BE2C (cell line): ENCODE measurements around the gene OXA1L.
"Not testable (repeated sequence)": the region's sequence is repeated elsewhere in the genome, so short reads cannot be mapped to it uniquely, and the experiment has no call there.

Experiments
- DNase-seq: peaks from one replicate; pipeline ENCODE4 v3.0.0-alpha.2; 2020
- H3K27me3 ChIP-seq: fragments of 250-450 bp; sonication (Bioruptor Pico); 2 replicates; pipeline ENCODE4 v1.5.1; 2020; ENCODE audit warnings: mild to moderate bottlenecking
- H3K36me3 ChIP-seq: fragments of 250-450 bp; sonication (Bioruptor Pico); 2 replicates; pipeline ENCODE4 v1.5.1; 2020; ENCODE audit warnings: mild to moderate bottlenecking
- H3K4me1 ChIP-seq: fragments of 250-450 bp; sonication (Bioruptor Pico); 2 replicates; pipeline ENCODE4 v1.5.1; 2020
- H3K4me3 ChIP-seq: 2 replicates; pipeline ENCODE4 v1.5.1; 2011; ENCODE audit warnings: low read depth, low read length
- H3K9me3 ChIP-seq: fragments of 250-450 bp; sonication (Bioruptor Pico); 2 replicates; pipeline ENCODE4 v1.5.1; 2020
- CTCF ChIP-seq: IDR thresholded peaks from 2 replicates; pipeline ENCODE4 v1.5.1; 2012; ENCODE audit warnings: mild to moderate bottlenecking, low read depth, low read length

The OXA1L gene

GRCh38 chr14:22733829-22734228 lies 32.7 kb upstream of the OXA1L start:
- TF ChIP-seq CTCF: no peak
- H3K4me3 ChIP-seq: no peak overlapping the region

GRCh38 chr14:22735096-22735495 lies 31.4 kb upstream of the OXA1L start:
- Histone ChIP-seq H3K27me3 (peaks cover 18% of the 10 kb centered on the region), H3K4me1 (no peaks in the 10 kb centered on the region), H3K4me3 (no peak overlapping the region), H3K36me3 (no peaks in the 10 kb centered on the region), H3K9me3 (no peaks in the 10 kb centered on the region)
- DNase-seq: no peak
- no peak for TF ChIP-seq CTCF

More at GRCh38 chr14:22733829-22734228, 32.7 kb upstream of the OXA1L start:
- no peaks in the 10 kb centered on the region for H3K36me3 ChIP-seq
- H3K27me3 ChIP-seq: peaks cover 20% of the 10 kb centered on the region
- H3K4me1 ChIP-seq: no peaks in the 10 kb centered on the region
- no peak for DNase-seq
- H3K9me3 ChIP-seq: no peaks in the 10 kb centered on the region

DNA sequence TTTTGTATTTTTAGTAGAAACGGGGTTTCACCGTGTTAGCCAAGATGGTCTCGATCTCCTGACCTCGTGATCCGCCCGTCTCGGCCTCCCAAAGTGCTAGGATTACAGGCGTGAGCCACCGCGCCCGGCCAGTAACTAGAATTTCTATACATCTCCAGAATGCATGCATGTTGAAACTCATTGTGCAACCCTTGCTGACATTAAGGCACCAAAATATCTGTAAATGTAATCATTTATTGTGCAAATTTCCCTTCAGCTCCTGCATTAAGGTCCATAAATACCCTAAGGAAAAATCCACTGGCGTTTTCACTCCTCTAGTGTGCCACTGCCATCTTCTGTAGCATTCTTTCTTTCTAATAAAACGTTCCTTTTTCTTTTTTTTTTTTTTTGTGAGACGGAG lies 30.1 kb upstream of the OXA1L start:
- not testable (repeated sequence) for H3K4me1 ChIP-seq, DNase-seq, H3K4me3 ChIP-seq, H3K9me3 ChIP-seq, H3K36me3 ChIP-seq
- peaks cover 11% of the 10 kb centered on the region for H3K27me3 ChIP-seq

DNA sequence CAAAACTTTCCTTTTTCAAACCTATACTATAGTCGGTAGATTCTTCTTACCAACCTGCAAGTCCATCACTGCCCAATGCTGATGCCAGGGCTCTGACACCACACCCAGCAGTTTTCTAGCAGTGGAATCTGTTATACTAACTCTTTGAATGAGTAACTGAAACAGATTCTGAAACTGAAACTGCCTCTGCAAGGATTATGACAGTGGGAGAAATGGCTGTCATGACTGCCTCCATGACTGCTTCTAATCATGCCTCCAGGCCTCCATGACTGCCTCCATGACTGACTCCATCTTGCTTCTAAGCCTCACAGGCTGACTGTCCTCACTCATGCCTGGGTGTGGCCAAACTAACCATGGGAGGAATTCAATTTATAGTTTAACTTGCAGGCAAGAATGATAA lies 29.4 kb upstream of the OXA1L start:
- TF ChIP-seq CTCF: no peak
- Histone ChIP-seq H3K27me3 (peaks cover 11% of the 10 kb centered on the region), H3K4me3 (no peak overlapping the region), H3K9me3 (no peaks in the 10 kb centered on the region), H3K4me1 (no peaks in the 10 kb centered on the region), H3K36me3 (no peaks in the 10 kb centered on the region)
- DNase-seq: no peak

DNA sequence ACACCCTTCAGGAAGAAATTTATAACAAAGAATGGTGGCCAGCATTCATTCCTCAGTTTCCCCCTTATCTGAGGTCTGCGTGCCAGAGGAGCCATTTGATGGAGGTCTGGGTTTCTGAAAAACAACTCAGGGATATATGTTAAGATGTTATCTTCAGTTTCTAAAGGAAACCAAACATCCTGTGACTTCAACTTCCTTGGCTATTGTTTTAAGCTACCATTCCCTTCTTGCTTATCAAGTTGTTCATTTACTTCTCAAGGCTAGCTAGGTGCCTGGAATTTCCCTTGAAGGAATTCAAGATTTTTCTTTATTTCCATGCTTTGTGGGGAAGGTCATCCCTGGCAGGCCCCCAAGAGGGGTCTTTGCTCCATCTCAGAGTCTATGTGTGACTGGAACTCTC lies 27.1 kb upstream of the OXA1L start:
- Histone ChIP-seq H3K4me1 (no peaks in the 10 kb centered on the region), H3K9me3 (no peaks in the 10 kb centered on the region), H3K36me3 (no peaks in the 10 kb centered on the region), H3K27me3 (no peaks in the 10 kb centered on the region), H3K4me3 (no peak overlapping the region)
- no peak for DNase-seq
- no peak for TF ChIP-seq CTCF

DNA sequence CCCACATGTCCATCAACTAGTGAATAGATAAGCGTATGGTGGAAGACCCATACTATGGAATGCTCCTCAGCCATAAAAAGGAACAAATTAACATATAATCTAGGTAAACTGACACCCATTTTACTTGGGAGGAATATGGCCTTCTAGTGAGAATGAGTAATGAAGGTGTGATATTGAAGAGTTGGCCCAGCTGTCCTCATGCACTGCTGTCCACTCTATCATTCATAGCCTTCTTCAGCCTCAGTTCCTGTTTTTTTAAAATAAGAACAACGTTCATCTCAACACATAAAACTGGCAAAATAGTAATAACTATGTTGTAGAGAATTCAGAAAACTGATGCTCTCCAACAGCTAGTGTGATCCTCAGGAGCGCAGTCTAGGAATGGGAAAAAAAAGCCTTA lies 26.5 kb upstream of the OXA1L start:
- no peak overlapping the region for H3K4me3 ChIP-seq
- DNase-seq: no peak
- no peaks in the 10 kb centered on the region for H3K4me1 ChIP-seq
- H3K27me3 ChIP-seq: no peaks in the 10 kb centered on the region
- H3K9me3 ChIP-seq: no peaks in the 10 kb centered on the region
- no peaks in the 10 kb centered on the region for H3K36me3 ChIP-seq
- no peak for TF ChIP-seq CTCF

GRCh38 chr14:22747769-22748168 lies 18.7 kb upstream of the OXA1L start:
- Histone ChIP-seq H3K4me3 (no peak overlapping the region), H3K36me3 (no peaks in the 10 kb centered on the region), H3K4me1 (no peaks in the 10 kb centered on the region), H3K27me3 (peaks cover 16% of the 10 kb centered on the region), H3K9me3 (no peaks in the 10 kb centered on the region)
- DNase-seq: no peak
- TF ChIP-seq CTCF: no peak
